A172 (cell line): ENCODE measurements around the gene FUOM. TPM values are rescaled to one million over a fixed set of nuclear protein-coding genes. Genes with fewer than 3 reads are reported as not detected.
"Not testable (repeated sequence)": the region's sequence is repeated elsewhere in the genome, so short reads cannot be mapped to it uniquely, and the experiment has no call there.

ENCODE experiments used
- DNase-seq: peaks from one replicate; pipeline ENCODE4 v3.0.0-alpha.2; 2015; ENCODE audit warnings: low spot score
- total RNA-seq: library from RNA; depleted of rRNA; stranded (reverse); fragments of >200 nt; shearing (Covaris generic); gene quantifications from 2 replicates; pipeline ENCODE4 v1.2.3, GENCODE V29; 2014

Gene FUOM
- total RNA-seq, 1 experiment from 2014 or later = 6.6 TPM

DNA sequence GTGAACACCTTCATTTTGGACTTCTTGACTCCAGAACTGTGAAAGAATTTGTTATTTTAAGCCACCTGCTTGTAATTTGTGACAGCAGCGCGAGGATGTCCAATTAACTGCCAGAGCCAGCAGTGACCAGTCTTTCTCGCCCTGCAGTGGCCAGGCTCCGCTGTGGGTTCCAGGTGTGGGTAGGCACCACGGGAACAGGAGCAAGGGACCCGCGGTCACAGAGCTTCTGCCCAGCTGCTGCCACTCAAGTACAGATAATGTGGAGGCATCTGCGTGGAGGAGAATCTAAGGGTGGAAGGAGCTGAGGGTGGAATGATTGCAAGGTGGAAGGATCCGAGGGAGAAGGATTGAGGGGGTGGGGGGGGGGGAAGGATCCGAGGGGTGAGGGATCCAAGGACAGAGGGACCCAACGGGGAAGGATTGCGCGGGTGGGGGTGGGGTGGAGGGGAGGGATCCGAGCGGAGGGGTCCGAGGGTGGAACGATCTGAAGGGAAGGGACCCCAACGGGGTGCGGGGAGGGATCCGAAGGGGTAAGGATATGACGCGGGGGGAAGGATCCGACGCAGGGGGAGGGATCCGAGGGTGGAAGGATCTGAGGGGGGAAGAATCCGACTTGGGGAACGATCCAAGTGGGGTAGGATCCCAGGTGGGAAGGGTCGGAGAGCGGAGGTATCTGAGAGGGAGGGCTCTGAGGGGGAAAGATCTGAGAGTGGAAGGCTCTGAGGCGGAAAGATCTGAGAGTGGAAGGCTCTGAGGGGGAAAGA lies 24.7 kb downstream of the FUOM start:
- DNase-seq = no peak

DNA sequence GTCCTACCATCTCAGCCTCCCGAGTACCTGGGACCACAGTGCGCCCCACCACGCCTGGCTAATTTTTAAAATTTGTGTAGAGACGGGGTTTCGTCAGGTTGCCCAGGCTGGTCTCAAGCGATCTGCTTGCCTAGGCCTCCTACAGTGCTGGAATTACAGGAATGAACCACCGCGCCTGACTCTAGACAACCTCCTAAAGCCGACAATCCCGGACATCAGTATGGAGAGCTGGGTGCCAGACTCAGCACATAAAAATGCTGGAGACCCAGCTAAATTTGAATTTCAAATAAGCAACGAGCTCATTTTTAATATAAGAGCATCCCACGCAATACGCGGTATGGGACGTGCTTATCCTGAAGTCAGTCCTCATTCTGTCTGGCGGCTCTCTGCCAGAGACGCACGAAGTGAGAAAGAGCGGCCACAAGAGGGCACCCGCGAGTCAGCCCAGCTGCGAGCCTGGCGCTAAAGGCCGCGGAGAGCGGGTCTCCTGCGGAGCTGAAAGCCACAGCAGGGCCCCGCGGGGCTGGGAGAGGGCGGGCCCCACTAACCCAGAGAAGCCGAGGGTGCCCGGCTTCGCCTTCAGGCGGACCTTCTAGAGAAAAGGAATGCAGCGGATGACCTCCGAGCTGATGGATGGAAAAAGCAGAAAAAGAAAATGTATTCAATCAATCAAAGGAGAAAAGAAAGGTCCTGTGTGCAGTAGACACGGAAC lies 28.2 kb downstream of the FUOM start:
- DNase-seq = peak; percentile 62

DNA sequence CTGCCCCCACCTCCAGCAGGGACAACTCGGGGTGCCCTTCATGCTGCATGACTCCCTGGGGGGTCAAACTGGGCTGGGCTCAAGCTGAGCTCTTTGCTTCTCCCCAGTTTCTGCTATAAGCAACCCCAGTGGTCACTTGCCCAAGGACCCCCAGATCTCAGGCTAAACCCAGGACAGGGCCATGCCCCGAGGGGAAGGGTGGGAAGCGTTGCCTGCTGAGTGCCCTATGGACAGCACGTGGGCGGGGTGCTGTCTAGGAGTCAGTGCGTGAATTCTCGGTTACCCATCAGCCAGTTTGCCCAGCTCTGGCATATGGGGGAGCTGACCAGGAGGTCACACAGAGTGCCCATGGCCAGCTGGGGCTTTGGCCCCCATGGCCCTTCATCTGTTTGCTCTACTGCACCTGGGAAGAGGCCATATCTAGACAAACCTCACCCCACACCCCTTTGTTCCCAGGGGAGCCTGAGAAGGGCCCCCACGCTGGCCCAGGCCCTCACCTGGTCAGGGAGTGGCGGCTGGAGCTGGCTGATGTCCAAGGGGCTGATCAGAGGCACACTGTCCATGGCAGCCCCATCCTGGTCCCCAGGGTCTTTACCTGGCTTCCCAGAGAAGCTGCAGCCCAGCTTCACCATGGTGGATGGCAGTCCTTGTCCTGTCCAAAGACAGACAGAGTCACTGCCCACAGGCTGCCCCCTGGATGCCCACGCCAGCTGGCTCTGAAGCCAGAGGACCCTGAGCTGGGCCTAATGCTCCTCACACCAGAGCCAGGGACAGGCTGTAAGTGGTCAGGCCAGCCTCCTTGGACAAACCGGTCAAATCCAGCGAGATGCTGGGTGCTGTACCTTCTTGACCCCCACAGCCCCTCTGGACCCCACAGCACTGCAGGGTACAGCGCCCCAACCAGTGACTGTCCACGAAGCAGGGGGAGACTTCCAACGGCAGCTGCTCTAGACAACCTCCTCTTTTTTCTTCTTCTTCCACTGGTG lies 29.2 kb downstream of the FUOM start:
- no peak for DNase-seq

DNA sequence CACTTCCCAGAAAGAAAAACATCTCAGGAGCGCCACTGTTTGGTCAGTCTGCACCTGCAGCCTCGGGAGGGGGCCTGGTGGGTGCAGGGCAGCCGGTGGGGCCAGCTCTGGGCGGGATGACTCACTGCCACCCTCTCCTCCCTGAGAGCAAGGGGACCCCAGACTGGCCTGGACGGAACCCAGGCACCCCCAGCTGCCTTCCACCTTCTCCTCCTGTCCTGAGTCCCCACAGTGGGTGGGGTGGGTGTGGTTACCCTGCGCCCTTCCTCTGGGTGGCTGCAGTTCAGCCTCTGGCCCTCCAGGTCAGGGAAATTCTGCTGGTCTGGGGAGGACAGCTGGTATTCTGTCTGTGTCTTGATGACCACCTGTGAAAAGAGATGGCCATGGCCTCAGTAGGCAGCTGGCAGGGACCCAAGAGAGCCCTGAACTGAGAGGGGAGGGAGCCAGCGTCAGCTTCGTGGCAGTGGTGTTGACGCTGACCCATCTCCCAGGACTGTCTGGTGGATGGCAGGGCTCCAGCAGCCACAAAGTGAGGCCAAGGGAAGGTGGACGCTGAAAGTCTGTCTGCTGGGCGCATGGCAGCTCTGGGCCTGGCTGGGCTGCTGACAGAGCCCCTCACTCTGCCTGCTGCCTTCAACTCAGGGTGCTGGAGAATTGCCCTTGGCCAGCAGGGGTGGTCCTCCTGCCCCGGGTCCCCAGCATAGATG lies 30.0 kb downstream of the FUOM start:
- DNase-seq = peak; percentile 40

DNA sequence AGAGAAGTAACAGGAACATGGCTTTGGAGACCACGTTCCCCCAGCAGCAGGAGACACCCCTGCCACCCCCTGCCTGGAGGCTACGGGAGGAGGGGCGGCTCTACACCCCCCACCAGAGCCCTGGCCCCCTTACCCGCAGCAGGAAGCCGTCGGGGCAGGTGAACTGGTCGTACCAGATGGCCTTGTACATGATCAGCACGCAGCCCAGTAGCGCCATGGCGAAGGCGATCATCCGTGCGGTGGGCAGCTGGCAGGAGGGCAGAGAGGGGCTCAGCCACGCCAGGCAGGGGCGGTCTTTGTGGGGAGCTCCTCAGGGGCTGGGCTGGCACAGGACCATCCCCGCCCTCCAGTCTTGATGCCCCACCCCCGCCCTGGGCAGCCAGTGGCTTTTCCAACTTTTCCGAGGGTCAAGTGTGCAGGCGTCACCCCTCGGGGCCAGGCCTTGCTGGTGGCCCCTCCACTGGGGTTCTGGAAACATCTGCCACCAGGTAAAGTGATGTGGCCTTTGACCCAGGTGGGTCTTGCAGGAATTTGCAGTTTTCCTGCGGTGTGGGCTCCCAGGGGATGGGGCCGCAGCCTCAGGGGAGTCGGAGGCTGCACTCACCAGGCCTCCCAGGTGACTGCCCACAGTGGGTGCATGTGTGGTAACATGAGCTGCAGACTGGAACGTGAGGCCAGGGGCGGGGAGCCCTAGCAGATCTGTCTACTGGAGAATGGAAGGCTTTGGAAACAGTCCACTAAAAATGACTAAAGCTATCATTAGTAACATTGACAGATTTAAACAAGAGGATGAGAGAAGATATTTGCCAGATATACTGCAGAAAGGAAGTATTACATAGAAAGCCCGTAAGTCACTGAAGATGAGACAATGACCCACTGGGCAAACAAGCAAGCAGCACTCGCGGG lies 30.8 kb downstream of the FUOM start:
- peak; percentile 64 for DNase-seq

DNA sequence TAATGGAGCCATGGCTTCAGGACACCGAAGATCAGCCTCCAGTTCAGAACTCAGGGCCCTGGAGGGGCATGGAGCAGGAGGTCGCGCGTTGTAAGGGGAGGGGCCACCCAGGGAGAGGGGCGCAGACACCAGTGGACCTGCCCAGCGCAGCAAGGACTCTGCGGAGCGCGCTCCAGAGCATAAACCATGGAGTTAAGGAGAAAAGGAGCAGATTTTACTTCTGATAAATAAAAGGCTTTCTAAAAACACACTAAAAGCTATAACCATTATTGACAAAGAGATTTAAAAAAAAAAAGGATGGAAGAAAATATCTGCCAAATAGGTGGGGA lies 31.6 kb downstream of the FUOM start:
- no peak for DNase-seq

DNA sequence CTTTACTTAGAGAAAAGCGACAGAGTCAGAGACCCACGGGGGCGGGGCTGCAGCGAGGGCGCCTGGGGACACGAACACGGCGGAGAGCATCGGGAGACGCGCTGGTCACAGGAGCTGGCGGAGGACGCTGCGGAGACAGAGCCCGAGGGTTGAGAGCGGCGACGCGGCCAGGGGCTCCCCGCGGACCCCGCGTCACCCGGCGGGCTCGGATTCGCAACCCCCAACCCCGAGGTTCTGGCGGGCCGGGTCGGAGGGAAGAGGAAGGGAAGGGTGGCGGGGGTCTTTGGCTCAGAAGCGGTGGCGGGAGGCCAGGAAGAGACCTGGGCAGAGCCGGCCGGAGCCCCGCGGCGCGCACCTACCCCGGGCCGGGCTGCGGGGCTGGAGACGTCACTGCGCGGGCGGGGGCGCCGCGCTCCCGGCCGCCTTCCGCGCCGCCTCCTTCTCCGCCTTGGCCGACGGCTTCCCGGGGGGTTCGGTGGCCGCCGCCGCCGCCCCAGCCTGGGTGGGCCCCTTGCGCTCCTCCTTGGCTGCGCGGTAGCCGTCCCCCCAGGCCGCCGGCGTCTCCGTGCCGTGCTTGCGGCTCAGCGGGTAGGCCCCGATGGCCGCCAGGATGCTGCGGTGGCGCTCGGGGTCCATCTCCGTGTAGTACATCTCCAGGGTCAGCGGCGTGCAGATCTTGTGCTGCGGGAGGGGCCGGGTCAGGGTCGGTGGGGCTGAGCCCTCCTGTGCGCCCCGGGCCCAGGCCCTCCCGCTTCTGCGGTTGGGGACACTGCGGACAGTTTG lies 32.2 kb downstream of the FUOM start:
- DNase-seq = no peak

DNA sequence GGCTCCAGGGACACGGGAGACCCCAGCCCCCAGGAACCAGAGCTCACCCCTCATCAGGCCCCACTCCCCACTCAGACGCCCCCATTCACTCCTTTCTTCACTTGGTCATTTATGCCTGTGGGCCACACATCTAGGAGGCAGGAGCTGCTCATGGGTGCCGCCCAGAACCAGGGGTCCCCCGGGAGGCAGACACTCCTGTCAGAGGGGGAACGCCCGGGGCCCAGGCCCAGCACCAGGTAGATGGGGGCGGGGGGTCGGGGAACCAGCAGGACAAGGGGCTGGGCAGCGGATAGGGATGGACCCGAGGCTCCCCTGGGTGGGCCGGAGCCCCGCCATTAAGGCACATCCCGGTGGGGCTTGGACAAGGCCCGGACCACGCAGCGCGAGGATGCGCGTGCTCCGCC lies 33.0 kb downstream of the FUOM start:
- DNase-seq = no peak

DNA sequence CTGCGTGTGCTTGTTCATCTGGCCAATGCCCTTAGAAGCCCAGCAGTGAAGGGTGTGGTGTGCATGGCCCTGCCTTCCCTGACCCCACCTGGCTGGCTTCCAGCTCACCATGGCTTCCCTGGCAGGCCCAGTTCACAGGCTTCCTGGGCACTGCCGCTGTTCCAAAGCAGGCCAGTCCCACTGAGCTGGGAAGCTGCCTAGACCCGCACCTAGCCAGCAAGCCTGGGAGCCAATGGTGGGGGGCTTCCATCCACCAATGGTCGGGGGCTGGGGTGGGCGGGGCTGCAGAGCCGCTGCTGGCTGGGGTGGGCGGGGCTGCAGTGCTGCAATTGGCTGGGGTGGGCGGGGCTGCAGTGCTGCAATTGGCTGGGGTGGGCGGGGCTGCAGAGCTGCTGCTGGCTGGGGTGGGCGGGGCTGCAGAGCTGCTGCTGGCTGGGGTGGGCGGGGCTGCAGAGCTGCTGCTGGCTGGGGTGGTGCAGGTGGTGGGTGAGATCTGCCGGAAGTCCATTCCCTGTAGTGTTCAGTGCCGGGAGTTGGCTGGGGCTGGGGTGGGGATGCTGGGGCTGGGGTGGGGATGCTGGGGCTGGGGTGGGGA lies 33.5 kb downstream of the FUOM start:
- peak; percentile 56 for DNase-seq

DNA sequence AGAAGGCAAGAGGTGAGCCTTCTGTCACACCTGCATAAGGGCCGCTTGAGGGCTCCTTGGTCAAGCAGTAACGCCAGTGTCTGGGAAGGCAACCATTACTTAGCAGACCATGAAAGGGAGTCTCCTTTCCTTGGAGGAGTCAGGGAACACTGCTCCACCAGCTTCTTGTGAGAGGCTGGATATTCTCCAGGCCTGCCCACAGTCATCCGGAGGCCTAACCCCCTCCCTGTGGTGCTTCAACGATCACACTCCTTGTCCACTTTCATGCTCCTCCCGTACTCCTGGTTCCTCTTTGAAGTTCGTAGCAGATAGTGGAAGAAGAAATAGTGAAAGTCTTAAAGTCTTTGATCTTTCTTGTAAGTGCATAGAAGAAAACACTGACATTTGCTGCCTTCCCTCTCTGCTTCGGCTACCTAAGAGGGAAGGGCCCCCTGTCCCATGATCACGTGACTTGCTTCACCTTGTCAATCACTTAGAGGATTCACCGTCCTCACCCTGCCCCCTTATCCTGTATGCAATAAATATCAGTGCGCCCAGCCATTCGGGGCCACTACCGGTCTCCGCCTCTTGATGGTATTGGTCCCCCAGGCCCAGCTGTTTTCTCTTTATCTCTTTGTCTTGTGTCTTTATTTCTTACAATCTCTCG lies 35.6 kb downstream of the FUOM start:
- not testable (repeated sequence) for DNase-seq

DNA sequence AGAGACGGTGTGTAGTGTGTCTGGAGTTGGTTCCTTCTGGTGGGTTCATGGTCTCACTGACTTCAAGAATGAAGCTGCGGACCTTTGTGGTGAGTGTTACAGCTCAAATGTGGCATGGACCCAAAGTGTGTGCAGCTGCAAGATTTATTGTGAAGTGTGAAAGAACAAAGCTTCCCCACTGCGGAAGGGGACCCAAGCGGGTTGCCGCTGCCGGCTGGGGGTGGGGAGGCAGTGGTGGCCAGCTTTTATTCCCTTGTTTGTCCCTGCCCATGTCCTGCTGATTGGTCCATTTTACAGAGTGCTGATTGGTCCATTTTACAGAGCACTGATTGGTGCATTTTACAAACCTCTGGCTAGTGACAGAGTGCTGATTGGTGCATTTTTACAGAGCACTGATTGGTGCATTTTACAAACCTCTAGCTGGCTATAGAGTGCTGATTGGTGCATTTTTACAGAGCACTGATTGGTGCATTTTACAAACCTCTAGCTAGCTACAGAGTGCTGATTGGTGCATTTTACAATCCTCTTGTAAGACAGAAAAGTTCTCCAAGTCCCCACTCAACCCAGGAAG lies 36.9 kb downstream of the FUOM start:
- DNase-seq = not testable (repeated sequence)

DNA sequence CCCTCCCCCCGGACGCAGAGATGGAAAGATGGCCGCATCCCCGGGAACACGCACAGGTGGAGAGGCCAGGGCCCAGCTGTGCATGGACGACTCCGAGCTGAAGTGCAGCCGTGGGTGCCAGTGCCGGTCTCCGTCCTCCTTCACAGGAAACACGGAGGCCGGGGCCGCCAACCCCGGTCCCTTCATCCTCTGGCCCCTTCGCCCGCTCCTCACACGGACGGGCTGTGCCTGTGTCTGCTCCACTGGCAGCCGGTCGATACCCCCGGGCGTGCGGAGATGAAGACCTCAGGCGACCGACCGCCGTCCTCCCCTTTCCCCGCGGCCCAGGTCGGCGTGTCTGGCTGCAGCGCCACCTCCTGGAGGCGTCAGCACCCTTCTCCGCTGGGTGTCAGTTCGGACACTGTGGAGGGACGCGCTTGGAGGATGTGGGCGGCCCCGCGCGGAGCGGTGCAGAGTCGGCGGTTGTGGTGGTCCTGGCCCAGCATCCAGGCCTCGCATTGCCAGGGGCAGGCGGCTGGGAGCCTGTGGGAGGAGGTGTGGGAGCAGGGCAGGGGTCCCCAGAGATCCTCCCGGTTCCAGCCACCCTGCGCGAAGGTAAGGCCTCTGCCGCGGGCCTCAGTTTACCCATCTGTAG lies 39.2 kb downstream of the FUOM start:
- no peak for DNase-seq

DNA sequence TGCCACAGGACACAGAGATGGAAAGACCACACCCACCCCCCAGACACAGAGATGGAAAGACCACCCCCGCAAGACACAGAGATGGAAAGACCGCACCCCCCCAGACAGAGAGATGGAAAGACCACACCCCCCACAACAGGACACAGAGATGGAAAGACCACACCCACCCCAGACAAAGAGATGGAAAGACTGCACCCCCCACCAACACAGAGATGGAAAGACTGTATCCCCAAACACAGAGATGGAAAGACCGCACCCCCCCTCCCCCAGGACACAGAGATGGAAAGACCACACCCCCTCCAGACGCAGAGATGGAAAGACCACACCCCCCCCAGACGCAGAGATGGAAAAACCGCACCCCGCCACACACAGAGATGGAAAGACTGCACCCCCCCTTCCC lies 41.1 kb downstream of the FUOM start:
- no peak for DNase-seq

DNA sequence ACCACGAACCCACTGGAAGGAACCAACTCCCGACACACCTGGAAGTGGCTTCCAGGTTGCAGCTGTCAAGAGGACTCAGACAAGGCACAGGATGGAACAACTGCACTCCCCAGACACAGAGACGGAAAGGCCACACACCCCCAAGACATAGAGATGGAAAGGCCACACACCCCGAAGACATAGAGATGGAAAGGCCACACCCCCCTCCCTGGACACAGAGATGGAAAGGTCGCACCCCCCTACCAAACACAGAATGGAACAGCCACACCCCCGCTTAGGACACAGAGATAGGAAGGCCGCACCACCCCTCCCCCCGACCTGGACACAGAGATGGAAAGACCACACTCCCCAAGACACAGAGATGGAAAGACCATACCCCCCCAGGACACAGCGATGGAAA lies 41.6 kb downstream of the FUOM start:
- DNase-seq = no peak

DNA sequence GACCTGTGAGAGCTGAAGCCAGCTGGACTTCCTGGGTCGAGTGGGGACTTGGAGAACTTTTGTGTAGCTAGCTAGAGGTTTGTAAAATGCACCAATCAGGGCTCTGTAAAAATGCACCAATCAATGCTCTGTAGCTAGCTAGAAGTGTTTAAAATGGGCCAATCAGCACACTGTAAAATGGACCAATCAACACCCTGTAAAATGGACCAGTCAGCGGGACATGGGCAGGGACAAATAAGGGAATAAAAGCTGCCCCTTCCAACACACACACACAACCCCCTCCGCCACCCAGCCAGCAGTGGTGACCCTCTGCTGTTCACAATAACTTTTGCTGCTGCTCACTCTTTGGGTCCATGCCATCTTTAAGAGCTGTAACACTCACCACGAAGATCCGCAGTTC lies 42.0 kb downstream of the FUOM start:
- DNase-seq = peak; percentile 54

DNA sequence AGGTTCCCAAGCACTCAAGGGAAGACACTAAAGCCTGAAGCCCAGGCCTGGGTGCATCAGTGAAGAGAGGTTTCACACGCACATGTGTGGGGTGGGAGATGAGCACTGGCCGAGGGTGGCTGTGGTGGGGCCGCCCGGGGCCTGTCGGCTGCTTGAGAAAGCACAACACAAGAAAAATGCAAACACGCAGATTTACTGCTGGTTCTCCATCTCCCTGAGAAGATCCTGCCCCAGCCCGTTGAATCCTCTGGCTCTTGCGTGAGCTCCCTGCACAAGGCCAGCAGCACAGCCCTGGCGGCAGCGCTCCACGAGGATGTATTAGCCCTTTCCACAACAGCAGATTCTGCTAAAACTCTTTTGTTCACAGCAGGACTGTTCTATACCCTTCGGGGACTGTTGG lies 42.9 kb downstream of the FUOM start:
- DNase-seq = no peak

DNA sequence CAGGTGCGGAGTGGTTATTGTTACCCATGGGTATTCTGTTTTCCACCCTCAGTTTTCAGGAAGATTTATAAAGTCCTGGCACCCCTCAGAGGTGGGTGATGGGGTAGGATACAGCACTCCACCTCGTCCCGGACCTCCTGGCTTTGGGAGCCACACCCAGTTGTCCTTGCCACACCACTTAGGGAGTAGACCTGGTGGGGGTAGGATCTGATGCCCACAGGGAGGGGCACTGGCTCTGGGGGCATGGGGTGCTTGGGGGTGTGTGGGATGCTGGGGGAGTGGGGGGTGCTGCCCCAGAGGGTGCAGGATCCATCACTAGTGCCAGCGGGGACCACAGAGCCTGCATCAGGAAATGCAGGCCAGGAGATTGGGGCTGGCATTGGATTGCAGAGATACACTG lies 44.6 kb downstream of the FUOM start:
- no peak for DNase-seq

DNA sequence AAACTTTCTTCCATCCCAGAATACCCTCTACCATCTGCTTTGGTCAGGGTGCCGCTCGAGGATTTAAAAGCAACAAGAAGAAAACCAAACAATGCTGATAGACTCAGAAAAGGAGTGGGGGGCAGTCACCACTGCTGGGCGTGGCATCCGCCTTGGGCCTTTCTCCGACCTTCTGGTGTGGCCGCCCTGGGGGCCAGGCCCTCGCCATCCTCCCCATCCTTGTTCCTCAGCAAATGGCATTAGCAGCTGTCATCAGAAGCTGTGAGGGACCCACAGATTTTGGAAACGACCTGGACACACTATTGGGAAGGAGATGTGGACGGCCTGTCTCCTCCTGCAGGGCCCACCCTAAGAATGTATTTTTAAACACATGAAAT lies 45.1 kb downstream of the FUOM start:
- DNase-seq = no peak
